ENCODE measurements around the gene RYK. TPM values are rescaled to one million over a fixed set of nuclear protein-coding genes. Genes with fewer than 3 reads are reported as not detected.
"Not testable (repeated sequence)": the region's sequence is repeated elsewhere in the genome, so short reads cannot be mapped to it uniquely, and the experiment has no call there.

Gene RYK
- total RNA-seq, 1 experiment from 2014 or later = 91.7 TPM

DNA sequence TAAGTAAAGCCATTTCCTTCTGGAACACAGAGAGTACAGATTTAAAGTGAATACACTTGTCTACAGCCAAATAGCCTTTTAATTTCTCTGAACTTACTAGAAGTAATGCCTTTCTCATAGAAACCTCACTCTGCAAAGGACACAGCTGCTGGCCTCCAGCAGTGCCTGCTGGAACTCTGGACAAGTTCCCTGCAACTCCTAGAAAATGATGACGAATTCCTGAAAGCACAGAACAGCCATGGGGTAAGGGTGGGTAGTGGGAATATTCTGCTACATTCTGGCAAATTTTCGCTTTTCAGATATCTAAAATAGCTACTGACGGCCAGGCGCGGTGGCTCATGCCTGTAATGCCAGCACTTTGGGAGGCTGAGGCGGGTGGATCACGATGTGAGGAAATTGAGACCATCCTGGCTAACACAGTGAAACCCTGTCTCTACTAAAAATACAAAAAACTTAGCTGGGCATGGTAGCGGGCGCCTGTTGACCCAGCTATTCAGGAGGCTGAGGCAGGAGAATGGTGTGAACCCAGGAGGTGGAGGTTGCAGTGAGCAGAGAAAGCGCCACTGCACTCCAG is 34.4 kb downstream of the RYK start:
- Histone ChIP-seq H3K9me3 (replicated peaks) (no peaks in the 10 kb centered on the region), H3K4me1 (peaks cover 9% of the 10 kb centered on the region), H3K27ac (no peak overlapping the region), H3K4me3 (no peak overlapping the region), H3K27me3 (no peaks in the 10 kb centered on the region), H3K36me3 (no peaks in the 10 kb centered on the region)
- no peak for DNase-seq

DNA sequence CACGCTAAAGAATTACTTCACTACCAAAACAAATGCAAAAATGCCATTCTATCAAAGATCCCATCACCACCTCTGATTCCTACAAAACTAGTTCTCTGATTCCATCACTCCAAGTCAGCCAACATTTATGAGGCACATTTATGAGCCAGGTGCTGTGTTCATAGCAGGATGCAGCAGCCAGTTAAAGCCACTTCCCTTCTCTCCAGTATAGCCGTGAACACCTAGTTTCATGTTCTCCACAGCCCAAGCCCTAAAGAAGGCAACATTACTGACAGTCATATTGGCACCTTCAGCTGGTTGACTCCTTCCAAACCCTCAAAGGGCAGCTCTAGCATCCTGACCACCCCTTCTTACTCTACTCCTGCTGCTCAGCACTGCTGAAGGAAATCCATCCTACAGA is 36.4 kb downstream of the RYK start:
- H3K36me3 ChIP-seq = peaks cover 5% of the 10 kb centered on the region; the same call in 1 of the 2 replicates
- H3K27me3 ChIP-seq = no peaks in the 10 kb centered on the region
- no peaks in the 10 kb centered on the region for H3K4me1 ChIP-seq
- no peak overlapping the region for H3K4me3 ChIP-seq
- no peak overlapping the region for H3K27ac ChIP-seq
- no peaks in the 10 kb centered on the region for H3K9me3 ChIP-seq (replicated peaks)
- no peak for DNase-seq

DNA sequence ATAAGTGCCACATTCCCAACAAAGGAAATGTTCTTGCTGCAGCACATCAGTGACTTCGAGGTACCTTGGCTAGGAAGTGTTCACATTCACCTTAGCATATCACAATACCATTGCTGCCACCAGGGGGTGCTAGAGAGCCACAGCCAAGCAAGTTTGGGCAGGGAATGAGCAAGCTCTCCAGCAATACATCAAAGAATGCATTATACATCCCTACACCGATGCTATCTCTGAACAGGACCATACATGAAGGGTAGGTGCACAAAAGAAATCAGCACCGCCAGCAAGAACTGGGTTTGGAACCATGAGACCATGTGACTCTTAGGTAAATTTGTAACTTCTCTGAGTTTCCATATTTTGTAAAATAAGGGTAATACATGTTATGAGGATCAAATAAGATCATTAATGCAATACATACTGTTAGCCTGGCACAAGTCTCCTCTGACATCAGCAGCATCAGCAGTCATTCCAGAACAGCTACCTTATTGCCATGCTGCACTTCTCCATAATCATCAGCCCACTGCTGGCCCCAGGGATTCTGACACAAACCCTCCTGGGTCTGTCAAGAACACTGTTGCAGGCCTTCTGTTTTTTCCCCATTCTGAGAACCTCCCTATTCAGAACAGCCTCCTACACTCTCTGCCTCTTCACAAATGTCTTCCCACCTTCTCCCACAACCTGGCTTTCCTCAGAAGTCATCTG is 37.5 kb downstream of the RYK start:
- DNase-seq = peak; percentile 77 to 90
- Histone ChIP-seq H3K27me3 (no peaks in the 10 kb centered on the region), H3K36me3 (peaks cover 9% of the 10 kb centered on the region), H3K4me3 (no peak overlapping the region), H3K9me3 (replicated peaks) (no peaks in the 10 kb centered on the region), H3K27ac (no peak overlapping the region), H3K4me1 (no peaks in the 10 kb centered on the region)

DNA sequence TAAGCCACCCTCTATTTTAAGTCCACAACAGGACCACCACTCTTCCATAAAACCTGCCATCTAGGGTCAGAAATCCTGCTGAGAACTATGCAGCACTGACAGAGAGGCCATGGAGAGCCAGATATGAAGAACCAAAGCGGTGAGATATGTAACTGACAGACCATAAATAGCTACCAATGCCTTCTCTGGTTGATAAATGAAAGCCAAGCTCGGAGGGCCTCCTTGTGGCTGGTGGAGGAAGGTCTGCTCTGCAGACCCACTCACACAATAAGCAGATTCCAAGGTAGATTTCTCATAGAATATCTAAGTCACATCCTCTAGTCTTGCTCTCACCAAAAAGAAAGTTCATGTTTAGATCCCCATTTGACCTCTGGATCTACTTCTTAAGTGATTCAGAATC is 38.9 kb downstream of the RYK start:
- H3K4me3 ChIP-seq = no peak overlapping the region
- H3K4me1 ChIP-seq = no peaks in the 10 kb centered on the region
- no peaks in the 10 kb centered on the region for H3K9me3 ChIP-seq (replicated peaks)
- H3K27ac ChIP-seq = no peak overlapping the region
- no peaks in the 10 kb centered on the region for H3K27me3 ChIP-seq
- peak; percentile 28 to 59 for DNase-seq
- H3K36me3 ChIP-seq = peaks cover 12% of the 10 kb centered on the region

DNA sequence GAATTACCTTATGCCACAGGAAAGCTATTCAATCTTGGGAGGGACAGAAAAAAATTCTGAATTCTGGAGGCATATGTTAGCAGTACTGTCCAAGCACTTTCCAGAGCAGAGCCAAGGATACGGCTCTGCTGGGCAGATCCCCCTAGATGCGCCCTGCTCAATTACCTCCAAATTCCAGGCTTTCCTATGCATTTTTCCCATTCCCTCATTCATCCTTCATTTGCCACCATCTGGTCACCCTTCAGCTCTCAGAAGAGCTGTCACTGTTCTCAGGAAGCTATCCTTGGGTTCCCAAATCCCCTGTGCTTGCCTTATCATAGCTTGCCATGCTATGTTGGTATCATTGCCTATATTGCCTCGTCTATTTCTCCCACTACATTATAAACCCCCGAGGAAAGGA is 45.2 kb downstream of the RYK start:
- H3K4me1 ChIP-seq = no peaks in the 10 kb centered on the region
- H3K27ac ChIP-seq = no peak overlapping the region
- no peaks in the 10 kb centered on the region for H3K9me3 ChIP-seq (replicated peaks)
- DNase-seq = no peak
- H3K4me3 ChIP-seq = no peak overlapping the region
- H3K27me3 ChIP-seq = no peaks in the 10 kb centered on the region
- peaks cover 25% of the 10 kb centered on the region for H3K36me3 ChIP-seq

DNA sequence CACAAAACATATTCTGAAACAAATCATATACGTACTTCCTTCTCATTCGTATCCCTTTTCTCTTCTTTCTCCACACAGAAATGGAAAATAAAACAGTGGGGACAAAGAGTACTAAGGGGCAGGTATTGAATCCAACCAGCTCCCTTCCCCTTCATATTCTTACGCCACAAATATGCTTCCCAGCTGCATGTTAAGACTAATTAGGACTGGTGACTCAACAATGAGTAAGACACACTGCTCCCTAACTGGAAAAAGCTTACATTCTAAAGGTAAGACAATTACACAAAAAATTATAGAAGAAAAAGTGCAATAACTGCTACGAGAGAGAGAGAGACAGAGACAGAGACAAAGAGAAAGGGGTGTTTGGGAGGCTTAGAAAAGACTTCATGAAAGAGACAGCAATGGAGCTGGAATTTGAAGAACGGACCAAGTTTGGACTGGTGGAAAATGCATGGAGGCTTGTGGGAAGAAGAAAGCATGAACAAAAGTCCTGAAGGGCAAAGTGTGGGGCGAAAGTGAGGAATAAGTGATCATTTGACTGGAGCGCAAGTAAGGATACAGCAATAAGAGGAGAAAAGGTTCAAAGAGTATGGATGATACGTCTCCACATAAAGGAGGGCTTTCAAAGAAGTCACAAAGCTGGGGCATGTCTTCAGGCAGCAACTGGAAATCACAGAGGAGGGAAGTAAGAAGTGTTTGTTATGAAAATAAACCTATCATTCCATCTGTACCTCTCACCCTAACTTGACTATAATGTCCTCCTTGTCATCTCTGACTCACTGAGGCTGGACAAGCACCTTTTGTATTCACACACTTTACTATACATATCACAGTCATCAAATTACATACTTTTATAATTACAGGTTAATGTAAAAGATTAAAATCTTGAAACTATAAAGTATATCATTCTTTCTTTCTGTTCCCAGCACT is 49.2 kb downstream of the RYK start:
- DNase-seq = no peak
- Histone ChIP-seq H3K36me3 (peaks cover 26% of the 10 kb centered on the region), H3K27ac (no peak overlapping the region), H3K9me3 (replicated peaks) (no peaks in the 10 kb centered on the region), H3K27me3 (no peaks in the 10 kb centered on the region), H3K4me3 (no peak overlapping the region), H3K4me1 (no peaks in the 10 kb centered on the region)

DNA sequence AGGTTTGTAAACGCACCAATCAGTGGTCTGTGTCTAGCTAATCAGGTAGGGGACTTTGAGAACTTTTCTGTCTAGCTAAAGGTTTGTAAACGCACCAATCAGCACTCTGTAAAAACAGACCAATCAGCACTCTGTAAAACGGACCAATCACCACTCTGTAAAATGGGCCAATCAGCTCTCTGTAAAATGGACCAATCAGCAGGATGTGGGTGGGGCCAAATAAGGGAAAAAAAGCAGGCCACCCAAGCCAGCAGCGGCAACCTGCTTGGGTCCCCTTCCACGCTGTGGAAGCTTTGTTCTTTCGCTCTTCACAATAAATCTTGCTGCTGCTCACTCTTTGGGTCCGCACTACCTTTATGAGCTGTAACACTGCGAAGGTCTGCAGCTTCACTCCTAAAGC is 50.8 kb downstream of the RYK start:
- not testable (repeated sequence) for H3K27me3 ChIP-seq; H3K4me3 ChIP-seq; H3K9me3 ChIP-seq (replicated peaks); H3K4me1 ChIP-seq; H3K27ac ChIP-seq; DNase-seq
- peaks cover 29% of the 10 kb centered on the region for H3K36me3 ChIP-seq

DNA sequence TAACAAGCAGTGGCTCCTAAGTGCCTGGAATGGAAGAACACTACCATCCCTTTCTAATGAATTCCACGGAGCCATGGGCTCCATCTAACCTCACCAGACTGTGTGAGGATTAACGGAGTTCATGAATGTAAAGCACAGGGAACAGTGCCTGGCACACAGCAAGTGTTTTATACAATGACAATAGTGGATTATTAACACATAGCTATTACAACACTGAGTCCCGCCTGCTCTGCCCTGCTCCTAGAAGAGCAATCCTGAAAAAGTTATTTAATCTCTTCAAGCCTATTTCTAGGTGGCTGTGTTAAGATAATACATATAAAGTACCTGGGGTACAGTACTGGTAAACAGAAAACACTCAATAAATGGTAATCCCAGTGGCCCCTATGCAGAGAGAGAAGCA is 51.4 kb downstream of the RYK start:
- Histone ChIP-seq H3K4me3 (no peak overlapping the region), H3K9me3 (replicated peaks) (no peaks in the 10 kb centered on the region), H3K4me1 (no peaks in the 10 kb centered on the region), H3K27ac (no peak overlapping the region), H3K27me3 (no peaks in the 10 kb centered on the region), H3K36me3 (peaks cover 33% of the 10 kb centered on the region)
- DNase-seq = no peak

DNA sequence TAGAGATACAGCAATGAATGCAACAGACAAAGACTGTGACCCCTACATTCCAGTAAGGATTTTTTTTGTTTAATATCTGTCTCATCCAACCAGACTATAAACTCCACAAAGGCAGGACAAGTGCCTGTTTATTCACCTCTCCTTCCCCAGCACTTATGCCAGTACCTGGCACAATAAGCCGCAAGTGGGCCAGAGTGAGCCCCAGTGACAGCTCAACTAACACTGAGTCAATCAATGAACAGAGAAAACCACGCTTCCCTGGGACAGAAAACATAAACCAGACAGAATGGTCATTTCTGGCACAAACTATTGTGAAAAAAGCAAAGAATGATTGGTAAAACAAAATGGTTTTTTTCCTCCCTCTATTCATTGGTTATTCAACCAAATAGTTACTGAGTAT is 52.2 kb downstream of the RYK start:
- no peaks in the 10 kb centered on the region for H3K9me3 ChIP-seq (replicated peaks)
- H3K4me1 ChIP-seq = no peaks in the 10 kb centered on the region
- H3K36me3 ChIP-seq = peaks cover 40% of the 10 kb centered on the region
- H3K4me3 ChIP-seq = no peak overlapping the region
- DNase-seq = no peak
- no peak overlapping the region for H3K27ac ChIP-seq
- H3K27me3 ChIP-seq = no peaks in the 10 kb centered on the region

DNA sequence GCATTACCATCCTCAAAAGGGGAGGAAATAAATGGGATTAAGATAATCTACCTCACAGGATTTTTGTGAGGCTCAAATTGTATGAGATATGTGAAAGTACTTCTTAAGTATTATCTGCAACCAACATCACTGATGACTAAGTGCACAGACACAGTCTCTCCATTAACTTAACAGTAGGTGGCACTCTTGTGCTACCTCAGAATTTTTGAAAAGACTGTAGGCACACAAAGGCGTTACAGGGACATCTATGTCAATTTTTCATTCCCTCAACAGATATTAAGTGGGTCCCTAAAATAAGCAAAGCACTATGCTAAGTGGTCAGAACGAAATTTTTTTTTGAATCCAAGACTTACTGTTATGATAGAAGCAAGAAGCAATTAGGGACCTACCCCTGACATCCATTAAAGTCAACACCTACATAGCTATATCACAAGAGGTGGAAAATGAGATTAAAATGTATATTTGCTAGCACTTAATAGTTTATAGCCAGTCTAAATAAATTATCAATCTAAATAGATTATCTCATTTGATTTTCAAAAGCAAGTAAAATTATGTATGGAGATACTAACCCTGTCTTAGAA is 52.9 kb downstream of the RYK start:
- no peaks in the 10 kb centered on the region for H3K9me3 ChIP-seq (replicated peaks)
- peak; percentile 11 to 69 for DNase-seq
- H3K36me3 ChIP-seq = peaks cover 42% of the 10 kb centered on the region
- H3K4me3 ChIP-seq = no peak overlapping the region
- H3K27ac ChIP-seq = no peak overlapping the region
- no peaks in the 10 kb centered on the region for H3K4me1 ChIP-seq
- no peaks in the 10 kb centered on the region for H3K27me3 ChIP-seq

DNA sequence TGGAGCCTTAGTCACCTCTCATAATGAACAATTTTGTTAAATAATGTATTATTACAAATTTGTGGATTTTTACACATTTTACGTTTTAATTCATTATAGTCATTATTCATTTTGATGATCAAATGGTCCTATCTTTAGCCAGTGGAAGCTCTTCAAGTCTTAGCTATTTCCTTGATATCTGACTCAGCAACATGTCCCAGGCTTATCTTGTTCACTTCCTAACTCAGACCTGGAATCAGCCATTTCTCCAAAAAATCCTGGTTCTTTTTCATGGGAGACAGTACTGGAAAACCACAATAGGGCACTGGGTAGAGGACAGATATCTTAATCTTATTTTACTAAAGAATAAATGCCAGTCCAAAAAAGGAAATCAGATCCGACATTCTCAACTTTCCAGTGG is 56.4 kb downstream of the RYK start:
- no peaks in the 10 kb centered on the region for H3K9me3 ChIP-seq (replicated peaks)
- no peaks in the 10 kb centered on the region for H3K4me1 ChIP-seq
- H3K27ac ChIP-seq = no peak overlapping the region
- H3K4me3 ChIP-seq = no peak overlapping the region
- peaks cover 23% of the 10 kb centered on the region for H3K36me3 ChIP-seq
- no peak for DNase-seq
- H3K27me3 ChIP-seq = no peaks in the 10 kb centered on the region

DNA sequence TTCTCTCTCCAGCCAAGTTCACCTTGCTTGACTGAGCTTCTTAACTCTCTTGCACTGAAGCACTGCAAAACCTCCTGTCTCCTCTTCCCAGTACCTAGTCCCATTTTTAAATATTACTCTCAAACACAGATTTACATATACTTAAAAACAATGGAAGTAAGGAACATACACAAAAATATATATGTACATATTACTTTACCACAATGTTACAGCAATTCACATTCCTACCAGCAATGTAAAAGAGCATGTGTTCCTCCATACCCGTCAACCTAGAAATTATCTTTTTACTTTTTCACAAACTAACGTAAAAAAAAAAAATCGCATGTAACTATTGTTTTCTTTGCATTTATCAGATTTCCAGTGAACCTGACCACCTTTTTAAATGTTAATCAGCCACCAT is 60.4 kb downstream of the RYK start:
- Histone ChIP-seq H3K9me3 (replicated peaks) (no peaks in the 10 kb centered on the region), H3K27ac (no peak overlapping the region), H3K27me3 (no peaks in the 10 kb centered on the region), H3K36me3 (peaks cover 28% of the 10 kb centered on the region), H3K4me1 (no peaks in the 10 kb centered on the region), H3K4me3 (no peak overlapping the region)
- no peak for DNase-seq

DNA sequence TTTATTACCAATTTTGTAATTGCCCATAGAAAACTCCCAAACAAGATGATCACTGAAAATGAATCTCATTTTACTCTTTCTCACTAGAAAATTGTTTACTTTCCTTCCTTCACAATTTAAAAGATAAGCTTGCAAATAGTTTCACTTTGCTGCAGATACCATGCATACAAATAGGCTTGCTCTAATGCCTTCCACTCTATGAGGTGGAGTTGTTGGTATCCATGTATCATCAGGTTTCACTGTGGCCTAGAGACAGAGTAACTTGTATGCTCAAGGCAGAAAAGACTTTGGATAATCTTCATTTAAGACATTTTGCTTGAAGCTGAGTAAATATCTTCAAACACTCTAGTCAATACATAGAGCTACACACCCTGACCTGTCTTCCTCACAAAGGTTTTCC is 60.8 kb downstream of the RYK start:
- peaks cover 28% of the 10 kb centered on the region for H3K36me3 ChIP-seq
- H3K27me3 ChIP-seq = no peaks in the 10 kb centered on the region
- H3K9me3 ChIP-seq (replicated peaks) = no peaks in the 10 kb centered on the region
- H3K27ac ChIP-seq = no peak overlapping the region
- DNase-seq = no peak
- H3K4me3 ChIP-seq = no peak overlapping the region
- H3K4me1 ChIP-seq = no peaks in the 10 kb centered on the region

DNA sequence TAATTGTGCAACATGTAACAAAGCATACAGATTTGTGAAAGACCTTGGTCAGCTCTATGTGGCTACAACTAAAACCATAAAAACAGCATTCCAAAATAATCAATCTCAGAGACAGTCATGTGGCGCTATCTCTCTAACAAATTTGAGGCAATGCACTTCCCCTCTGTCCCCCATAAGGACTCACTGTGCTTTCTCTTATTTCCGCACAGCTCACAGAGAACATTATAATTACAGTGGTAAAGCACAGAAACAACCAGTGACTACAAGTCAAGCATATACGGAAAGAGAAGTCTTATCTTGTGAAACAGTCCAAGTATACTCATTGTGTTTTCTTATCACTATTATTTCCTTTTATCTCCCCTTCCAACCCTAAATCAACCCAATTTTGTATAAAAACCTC is 64.3 kb downstream of the RYK start:
- no peak for DNase-seq
- Histone ChIP-seq H3K4me1 (no peaks in the 10 kb centered on the region), H3K27ac (no peak overlapping the region), H3K27me3 (no peaks in the 10 kb centered on the region), H3K4me3 (no peak overlapping the region), H3K9me3 (replicated peaks) (no peaks in the 10 kb centered on the region), H3K36me3 (peaks cover 32% of the 10 kb centered on the region)

DNA sequence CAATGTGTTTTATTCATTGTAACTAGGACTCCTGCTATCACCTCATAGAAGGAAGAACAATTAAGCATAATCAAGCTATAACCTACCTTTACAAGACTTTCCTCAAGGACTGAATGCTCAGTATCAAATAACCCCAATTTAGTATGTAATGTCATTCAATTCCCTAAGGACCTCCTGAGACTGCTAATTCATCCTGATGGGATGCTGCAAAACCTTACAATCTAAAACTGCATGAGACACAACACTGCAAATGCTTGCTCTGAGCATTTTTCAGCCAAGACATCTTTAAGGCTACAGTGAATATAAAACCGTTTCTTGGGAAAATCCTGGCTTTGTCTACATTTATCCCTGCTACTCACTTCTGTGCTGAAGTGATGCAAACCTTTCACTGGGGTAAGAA is 69.9 kb downstream of the RYK start:
- H3K36me3 ChIP-seq = peaks cover 48% of the 10 kb centered on the region
- no peak overlapping the region for H3K4me3 ChIP-seq
- H3K27me3 ChIP-seq = no peaks in the 10 kb centered on the region
- H3K9me3 ChIP-seq (replicated peaks) = no peaks in the 10 kb centered on the region
- H3K27ac ChIP-seq = no peak overlapping the region
- no peaks in the 10 kb centered on the region for H3K4me1 ChIP-seq
- DNase-seq = no peak

Measured in SJCRH30 (cell line).